ENCODE data around the gene SLC26A1.
"Not testable (repeated sequence)": the region's sequence is repeated elsewhere in the genome, so short reads cannot be mapped to it uniquely, and the experiment has no call there.

Gene SLC26A1

GRCh38 chr4:954211-955020 is 38.8 kb downstream of the SLC26A1 start:
- DNase-seq (ENCODE audit: low read depth) = no peak

GRCh38 chr4:953574-953915 is 39.7 kb downstream of the SLC26A1 start:
- DNase-seq (ENCODE audit: low read depth) = no peak

- no peak for DNase-seq (ENCODE audit: low read depth)
Observed at GRCh38 chr4:952881-953573, 40.2 kb downstream of the SLC26A1 start.

GRCh38 chr4:951594-952468 is 41.4 kb downstream of the SLC26A1 start:
- DNase-seq (ENCODE audit: low read depth) = no peak

GRCh38 chr4:951186-951585 is 42.0 kb downstream of the SLC26A1 start:
- no peak for DNase-seq (ENCODE audit: low read depth)

GRCh38 chr4:950136-951020 is 42.8 kb downstream of the SLC26A1 start:
- DNase-seq (ENCODE audit: low read depth) = no peak

GRCh38 chr4:949656-950055 is 43.5 kb downstream of the SLC26A1 start:
- no peak for DNase-seq (ENCODE audit: low read depth)

GRCh38 chr4:948936-949300 is 44.3 kb downstream of the SLC26A1 start:
- DNase-seq (ENCODE audit: low read depth) = no peak

- no peak for DNase-seq (ENCODE audit: low read depth)
Observed at GRCh38 chr4:948101-948935, 44.9 kb downstream of the SLC26A1 start.

- no peak for DNase-seq (ENCODE audit: low read depth)
Observed at GRCh38 chr4:947491-947971, 45.7 kb downstream of the SLC26A1 start.

GRCh38 chr4:946517-947471 is 46.4 kb downstream of the SLC26A1 start:
- DNase-seq (ENCODE audit: low read depth) = no peak

- no peak for DNase-seq (ENCODE audit: low read depth)
Observed at GRCh38 chr4:946103-946450, 47.1 kb downstream of the SLC26A1 start.

- no peak for DNase-seq (ENCODE audit: low read depth)
Observed at GRCh38 chr4:945274-946102, 47.7 kb downstream of the SLC26A1 start.

GRCh38 chr4:939508-939907 is 53.7 kb downstream of the SLC26A1 start:
- not testable (repeated sequence) for DNase-seq (ENCODE audit: low read depth)
